Activated naive CD8-positive, alpha-beta T cell treated with anti-CD3 and anti-CD28 coated beads, Interleukin-2, amount 50 U/mL, for 16 hours (primary cell): ENCODE data around the gene SYT7.

Experiments used
- DNase-seq: peaks from one replicate; pipeline ENCODE4 v3.0.0-alpha.2; 2020; ENCODE audit warnings: low read depth, low spot score

The SYT7 gene

DNA sequence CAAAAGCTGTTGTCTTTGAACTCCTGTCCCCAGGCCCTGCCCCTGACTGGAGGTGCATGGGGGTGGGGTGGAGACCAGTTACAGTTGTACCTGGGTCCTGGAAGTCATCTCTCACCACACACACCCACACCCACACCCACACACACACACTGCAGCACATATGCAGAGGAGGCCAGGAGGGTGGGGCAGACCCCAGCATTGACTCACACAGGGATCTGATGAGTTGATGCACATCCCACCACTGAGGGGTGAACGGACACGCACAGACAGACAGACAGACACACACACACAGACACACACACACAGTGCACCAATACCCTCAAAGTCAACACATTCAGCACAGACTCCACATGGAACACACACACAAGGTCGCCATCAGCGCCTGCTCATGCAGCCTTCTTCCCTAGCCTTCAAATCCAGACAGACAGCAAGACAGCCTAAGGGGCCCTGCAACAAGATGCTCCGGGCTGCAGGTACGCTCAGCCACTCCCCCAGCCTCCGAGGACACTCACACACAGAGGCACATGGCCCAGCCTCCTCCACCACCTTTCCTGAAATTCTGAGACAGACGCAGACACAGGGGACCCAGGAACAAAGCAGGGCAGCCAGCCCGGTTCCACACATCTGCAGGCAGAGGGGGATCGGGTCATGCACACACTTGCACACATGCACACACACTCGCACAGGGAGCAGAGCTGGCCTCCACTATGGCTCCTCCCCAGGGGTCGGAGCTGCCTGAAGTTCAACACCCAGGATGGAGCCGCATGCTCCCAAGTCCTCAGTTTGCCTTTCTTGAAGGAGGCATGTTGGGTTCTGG, 26.5 kb downstream of the SYT7 start:
- no peak for DNase-seq

DNA sequence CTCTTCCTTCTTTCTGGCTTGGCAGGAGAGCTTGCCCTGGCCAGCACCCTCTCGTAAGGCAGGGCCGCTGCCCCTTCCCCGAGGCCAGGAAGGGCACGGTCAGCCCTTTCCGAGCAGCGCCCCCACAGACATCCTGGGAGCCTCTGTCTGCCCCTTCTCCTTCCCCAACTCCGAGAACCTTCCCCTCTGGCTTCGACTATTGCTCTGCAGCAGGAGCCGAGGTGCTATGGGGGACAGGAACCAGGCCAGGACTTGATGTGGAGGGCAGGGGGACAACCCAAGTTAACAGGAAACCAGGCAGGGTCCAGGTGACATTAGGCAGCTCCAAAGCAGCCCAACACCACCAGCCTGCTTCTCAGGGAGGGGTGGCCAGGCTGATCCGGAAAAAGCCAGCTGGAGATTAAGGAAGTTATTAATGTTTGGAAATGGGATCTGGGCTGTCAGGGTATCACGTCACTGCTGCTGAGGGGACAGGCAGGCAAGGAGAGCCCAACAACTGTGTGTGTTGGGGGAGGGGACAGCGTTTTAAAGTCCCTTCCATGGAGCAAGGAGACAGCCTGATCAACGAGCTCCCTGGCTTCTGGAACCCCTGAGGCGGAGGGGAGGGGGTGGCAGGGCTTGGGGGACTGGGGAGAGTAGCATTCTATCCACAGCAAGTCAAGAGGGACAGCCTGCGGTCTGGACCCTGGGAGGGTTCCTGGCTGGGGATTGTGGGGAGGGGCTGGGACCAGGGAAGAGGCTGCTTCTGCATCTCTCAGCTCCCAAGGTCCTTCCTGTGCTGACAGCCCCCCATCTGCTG, 27.3 kb downstream of the SYT7 start:
- no peak for DNase-seq

DNA sequence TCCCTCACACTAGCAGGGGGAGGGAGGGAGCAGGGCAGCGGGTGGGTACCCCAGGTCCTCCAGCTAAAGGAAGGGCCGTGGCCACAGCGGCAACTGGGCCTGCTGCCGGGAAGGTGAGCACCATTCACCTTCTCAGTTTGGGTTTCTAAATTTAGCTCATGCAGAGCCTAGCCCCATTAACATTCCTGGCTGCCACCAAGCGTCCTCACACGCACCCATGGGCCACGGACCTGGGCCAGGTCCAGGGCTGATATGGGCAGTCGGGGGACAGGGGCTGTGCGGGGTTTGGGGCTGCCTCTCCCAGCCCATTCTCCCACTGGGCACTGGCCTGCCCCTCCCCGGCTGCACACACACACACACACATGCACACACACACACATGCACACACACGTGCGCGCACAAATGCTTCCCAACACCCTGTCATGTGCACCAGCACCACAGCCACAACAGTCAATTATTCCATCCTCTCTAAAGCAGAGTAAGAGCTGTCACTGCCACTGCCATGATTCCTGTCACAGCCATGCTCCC, 28.7 kb downstream of the SYT7 start:
- no peak for DNase-seq

DNA sequence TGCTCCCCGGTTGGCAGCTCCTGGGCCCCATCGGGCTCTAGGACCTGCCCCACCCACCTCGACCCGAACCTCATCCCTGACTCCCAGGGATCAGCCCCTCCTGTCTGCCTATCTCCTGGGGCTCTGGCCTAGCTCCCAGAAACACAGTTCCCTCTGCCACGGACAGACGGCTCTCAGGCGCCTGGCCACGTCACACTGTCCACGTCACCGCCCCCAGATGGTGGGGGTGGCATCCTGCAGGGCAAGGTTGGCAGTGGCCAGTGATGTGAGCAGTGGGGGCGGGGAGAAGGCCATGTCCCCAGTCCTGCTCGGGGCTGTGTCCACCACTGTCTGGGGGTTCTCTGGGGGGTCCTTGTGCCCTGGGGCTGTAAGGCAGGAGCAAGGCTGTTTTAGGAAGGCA, 29.2 kb downstream of the SYT7 start:
- no peak for DNase-seq

DNA sequence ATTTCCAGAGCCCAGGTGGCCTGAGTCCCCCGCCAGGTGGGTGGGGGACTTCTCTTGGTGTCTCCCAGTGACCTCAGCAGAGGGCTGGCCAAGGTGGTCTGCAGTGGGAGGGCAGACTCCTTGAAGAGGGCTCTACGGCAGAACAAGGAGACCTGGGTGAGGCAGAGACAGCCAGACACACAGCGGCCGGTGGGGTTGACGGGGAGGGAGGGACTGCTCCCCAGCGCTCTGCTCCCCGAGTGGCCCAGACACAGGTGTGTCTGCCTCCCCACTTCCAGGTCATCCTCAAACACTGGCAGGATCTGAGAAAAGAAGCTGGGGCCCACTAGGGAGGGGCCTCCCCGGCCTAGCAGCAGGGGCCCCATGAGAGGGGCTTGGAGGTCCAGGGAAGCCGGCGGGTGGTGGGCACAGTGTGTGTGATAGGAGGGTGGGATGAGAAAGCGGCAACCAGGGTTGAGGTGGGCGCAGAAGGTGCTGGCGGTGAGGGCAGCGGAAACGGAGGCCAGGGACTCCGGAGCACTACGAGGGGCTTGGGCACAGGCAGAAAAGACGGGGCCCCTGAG, 30.1 kb downstream of the SYT7 start:
- no peak for DNase-seq

DNA sequence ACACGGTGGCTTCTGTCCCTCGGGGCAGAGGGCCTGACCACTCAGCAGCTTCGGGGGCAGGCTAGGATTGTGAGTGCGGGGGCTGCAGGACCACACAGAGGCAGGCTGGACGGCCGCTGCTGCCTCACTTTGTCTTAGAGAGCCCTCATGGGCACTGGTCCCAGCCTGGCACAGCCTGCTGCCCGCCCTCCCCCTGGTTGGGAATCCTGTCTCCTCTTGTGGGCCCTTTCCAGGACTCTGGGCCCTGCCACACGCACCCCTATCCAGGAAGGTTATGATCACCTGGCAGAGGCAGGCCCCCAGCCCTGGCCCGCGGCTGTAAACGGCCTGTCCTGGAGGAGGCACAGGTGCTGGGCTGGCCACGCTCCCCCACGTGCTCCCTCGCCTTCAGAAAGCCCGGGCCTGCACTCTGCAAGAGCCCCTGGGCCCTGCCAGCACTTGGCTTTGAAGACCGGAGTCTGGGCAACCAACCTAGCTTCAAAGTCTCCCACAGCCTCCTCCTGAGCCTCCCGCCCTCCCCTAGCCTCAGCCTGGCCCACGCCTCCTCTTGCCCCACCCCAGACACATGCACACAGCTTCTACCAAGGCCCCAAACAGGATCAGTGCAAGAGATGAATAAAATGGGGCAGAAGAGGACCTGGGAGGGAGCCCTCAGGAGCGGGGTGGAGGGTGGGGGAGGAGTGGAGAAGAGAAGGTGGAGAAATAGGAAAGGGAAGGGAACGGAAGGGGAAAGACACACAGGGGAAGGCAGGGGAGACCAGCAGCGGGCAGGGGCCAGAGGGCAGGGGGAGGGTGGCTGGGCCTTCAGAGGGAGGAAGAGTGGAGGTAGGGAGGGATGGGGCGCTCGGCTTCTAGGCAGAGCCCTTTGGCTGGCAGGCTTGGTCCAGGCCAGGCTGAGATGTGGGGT, 31.0 kb downstream of the SYT7 start:
- DNase-seq = no peak

DNA sequence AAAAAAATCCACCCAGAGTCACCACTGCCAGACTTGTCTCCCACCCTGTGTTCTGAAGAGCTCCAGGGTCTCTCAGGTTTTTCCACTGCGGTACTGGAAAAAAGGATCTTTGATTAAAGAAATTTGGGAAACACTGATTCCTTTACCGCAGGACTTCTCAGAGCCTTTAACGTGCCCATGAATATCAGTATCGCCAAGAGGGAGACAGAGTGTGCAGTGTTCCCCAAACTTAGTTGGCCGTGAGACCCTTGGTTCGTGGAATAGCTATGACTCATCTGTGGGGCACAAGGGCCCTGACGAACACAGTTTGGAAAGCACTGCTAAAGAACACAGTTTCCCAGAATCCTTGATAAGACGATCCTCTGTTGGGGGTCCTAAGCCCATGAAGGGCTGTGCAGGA, 31.7 kb downstream of the SYT7 start:
- DNase-seq = no peak

DNA sequence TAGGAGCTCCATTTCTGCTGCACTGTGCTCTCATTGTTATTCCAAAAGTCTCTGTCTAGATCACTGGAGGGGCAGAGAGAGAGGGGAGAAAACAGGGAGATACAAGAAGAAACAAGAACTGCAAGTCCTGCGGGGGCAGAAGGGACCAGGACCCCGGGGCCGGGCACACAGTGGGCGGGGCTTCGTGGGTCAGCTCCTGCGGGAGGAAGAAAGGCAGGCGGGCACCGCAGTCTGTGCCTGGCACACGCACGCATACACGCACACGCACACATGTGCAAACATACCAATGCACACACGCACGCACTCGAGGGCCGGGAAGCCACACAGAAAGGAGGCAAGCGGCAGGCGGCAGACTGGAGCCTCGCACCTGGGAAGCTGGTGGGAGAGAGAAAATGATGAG, 33.6 kb downstream of the SYT7 start:
- DNase-seq = no peak

DNA sequence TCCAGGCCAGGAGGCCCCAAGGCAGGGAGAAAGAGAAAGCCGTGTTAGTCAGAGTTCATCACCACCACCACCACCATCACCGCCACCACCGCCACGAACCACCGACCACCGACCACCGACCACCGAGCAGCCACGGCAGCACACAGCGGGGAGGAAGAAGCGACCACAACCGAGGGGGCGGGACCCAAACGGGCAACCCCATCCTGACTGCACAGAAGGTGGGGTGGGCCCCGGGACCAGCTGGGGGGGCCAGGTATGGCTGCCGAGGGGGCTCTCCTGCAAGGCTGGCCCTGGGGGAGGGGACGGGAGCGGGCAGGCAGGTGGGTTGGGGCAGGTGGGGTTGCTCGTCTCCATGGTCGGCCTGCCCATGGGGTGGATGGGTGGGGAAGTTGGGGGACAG, 34.2 kb downstream of the SYT7 start:
- DNase-seq = no peak

DNA sequence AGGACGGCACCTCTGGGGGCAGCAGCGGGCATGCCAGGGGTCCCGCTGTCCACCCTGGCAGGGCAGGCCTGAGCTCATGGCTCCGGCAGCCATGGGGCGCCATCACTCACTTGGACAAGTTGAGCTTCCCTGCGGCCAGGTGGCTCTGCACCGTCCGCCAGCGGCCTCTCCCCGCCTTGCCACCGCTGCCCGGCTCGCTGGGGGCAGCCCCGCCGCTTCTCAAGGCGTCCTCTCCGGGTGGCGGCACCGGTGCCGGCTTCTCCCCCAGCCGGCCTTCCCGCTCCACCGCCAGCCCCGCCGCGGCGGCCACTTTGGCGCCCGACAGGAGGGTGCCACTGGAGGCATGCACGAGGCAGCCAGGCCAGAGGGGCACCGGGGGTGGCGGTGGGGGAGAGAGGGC, 35.0 kb downstream of the SYT7 start:
- DNase-seq = no peak

DNA sequence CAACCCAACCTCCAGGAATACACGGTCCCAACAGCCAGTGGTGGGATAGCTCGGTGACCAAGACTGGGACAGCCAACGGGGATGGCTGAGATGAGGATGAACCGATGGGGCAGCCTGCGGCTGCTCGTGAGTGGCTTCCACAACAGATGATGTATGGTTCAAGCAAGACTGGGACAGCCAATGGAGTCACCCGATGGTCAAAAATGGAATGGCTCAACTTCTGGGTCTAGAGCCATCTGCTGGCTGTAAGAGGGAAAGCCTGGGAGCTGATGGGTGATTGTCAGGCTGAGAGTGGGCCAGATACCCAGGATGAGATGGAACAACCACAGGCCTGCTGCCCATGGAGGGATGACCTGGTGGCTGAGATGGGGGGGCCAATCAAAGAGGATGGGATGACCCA, 35.5 kb downstream of the SYT7 start:
- DNase-seq = no peak

DNA sequence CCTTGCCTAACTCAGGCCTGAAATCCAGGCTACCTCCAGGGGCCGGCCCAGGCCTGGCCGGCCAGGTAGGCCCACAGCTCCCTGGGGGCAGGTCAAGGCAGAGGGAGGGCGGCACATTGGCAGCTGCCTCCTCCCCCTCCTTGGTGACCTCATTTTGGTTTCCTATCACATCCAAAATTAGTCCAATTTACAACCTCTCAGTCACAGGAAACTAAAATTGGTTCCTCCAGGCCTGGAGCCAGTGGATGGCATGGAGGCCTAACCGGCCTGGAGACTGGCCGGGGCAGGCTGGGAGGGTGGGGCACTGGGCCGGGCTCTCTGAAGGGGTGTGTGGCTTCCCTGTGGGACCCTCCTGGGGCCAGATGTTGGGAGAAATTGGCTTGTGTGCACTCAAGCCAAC, 36.4 kb downstream of the SYT7 start:
- no peak for DNase-seq

DNA sequence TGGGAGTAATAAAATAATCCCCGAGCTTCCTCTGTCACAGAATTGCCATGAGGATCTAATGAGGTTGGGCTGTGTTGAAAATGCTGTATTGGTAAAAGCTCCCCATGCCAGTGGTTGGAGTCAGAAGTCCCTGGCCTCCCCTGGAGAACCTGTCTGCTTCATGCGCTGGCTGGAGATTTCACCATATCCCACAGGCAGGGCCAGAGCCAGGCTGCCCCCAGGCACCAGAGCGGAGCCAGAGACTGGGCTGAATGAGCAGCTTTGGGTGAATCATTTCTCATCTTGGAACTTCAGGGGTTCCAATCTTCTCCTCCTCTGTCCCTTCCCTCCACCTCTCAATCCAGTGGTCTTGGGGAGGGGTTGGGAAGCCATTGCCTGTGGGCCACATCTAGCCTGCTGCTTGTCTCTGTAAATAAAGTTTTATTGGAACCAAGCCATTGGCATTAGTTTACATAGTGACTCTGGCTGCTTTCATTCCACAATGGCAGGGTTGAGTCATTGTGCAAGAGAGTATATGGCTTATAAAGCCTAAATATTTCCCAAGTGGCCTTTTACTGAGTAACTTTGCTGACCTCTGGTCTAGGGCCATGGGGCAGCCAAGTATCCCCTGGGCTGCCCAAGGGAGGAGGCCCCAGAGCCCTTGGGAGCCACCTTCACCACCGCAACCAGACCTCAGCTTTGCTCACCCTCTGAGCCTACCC, 37.1 kb downstream of the SYT7 start:
- DNase-seq = no peak

DNA sequence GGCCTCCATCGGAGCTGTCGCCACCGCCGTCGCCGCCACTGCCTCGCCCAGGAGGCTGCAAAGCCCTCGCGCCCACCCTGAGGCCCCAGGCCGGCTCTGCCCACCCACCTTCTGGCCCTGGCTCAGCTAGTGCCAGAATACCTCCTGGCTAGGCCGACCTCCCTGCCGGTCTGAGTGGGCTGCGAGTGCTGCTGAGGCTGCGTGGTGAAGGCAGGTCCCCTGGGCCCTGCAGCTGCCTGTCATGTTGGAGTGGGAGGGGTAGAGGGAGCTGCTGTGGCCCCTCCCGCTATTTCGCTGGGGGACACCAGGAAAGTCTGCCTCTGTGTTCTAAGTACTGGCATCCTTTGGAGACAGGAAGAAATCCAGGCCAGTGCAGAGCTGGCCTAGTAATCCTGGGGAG, 38.2 kb downstream of the SYT7 start:
- no peak for DNase-seq

DNA sequence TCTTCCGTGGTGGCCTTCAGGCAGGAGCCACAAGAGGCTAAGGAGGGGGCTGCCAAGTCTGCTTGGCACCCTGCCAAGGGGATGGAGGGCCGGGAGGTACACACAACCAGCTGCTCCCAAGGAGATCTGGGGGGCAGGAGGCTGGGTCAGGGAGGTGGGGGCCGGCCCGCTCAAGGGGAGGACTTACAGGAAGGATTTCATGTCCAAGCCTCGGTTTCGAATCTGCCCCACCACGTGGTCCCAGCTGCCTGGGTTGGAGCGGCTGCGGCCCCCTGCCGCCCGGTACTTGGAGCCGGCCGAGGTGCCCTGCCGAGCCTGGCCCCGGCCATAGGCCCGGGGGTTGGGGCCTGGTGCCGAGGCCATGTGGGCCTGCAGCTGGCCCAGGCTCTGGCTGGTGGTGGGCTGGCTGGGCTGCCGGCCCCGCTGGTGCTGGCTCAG, 38.8 kb downstream of the SYT7 start:
- DNase-seq = no peak

DNA sequence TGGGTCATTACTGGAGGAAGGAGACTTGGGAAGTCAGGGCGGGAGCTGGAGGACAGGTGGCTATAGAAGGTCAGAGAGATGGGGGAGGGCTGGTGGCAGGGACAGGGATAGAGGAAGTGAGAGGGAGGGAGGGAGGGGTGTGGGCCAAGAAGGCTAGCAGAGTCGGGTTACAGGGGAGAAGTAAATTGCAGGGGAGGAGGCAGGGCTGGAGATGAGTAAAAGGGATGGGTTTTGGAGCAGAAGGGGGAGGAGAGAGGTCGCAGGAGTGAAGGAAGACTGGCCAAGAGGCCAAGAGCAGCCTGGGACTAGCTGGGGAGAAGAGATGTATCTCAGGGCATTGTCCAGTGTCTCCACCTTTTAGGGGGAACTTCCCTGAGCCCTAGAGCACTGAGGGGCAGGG, 39.3 kb downstream of the SYT7 start:
- DNase-seq = no peak

DNA sequence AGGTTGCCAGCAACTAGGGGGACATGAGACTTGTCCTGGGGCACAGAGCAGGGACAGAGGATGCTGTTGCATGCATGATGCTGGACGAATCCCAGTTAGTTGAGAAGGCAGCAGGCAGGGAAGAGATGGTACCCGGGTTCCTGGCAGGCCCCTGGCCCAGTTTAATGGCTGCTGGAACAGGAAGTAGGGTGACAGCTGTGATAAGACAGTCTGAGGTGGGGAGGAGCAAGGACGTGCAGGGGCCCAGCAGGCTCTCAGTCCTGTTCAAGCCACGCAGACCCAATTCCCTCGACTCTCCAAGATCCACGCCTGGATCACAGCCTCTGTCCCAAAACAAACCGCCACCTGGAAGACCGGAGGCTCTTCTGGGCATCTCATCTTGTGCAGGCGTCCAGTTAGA, 40.3 kb downstream of the SYT7 start:
- no peak for DNase-seq

DNA sequence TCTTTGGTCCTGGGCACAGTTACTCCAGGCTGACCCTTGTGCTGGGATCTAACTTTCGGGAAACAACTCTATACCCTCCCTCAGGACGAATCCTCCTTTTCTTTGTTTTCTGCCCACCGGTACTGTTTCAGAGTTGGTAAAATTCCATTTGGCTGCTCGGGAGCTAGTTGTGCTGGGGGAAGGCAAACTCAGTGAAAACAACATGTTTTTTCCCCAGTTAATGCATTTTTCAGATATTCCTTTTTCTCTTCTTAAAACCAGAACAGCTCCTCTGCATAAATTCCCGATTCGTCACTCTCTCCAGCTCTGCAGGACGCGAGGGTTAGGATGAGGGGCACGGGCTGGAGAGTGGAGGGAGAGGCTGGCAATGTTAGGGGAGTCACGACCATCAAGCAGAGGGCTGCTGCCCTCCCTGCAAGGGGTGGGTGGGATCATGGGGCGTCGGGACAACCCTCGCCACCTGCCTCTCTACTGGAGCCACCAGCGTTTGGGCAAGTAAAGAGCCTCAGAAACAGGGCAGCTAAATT, 41.0 kb downstream of the SYT7 start:
- no peak for DNase-seq

DNA sequence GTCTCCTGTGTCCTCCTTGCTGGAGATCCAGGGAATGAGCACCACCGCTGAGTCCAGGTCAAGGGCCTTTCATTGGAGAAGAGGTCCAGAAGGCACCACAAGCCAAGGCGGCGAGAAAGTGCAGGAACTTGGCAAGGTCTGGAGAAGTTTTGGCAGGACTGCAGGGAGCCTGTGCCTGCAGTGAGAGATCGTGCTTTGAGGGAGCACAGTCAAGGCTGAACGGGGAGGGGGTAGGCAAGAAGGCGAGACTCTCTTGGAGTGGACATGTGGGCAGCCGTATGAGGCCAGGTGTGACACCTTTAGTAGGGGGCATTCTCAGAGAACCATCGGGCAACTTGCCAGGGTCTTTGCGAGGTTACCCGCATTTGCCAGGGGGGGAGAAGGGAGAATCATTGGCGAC, 41.9 kb downstream of the SYT7 start:
- DNase-seq = no peak

DNA sequence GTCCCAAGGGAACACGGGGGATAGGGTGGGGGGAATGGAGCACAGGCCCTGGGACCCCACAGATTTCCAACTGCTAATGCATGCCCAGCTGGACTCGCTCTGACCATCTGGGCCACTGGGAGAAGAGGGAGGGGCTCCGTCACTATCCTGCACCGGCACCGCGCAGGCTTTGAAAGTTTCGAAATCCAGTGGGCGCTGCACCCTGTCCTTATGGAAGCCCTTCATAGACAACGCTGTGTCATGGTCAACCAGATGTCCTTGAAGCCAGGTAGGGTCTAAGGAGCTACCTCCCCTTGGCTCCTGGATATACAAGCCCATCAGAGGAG, 42.3 kb downstream of the SYT7 start:
- DNase-seq = no peak

DNA sequence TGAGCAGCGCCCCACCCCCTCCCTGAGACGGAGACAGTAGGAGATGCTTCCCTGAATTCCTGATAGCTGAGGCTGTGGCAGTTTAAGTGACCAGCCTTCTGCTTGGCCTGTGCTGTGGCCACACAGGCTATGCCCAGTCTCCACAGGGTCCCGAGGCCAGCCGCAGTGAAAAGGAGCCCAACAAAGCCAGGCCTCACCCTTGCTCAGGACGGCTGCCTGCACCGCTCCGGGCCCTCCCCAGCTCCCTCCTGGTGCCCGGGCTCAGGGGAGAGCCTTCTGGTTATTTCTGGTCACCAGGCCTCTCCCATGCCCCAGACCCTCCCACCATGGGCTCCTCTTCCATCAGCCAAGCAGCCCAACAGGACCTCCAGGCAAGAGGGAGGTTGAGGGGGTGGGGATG, 43.5 kb downstream of the SYT7 start:
- DNase-seq = no peak
